Measurements from ENCODE around the gene FUT8. TPM values are rescaled to one million over a fixed set of nuclear protein-coding genes. Genes with fewer than 3 reads are reported as not detected.
"Not testable (repeated sequence)": the region's sequence is repeated elsewhere in the genome, so short reads cannot be mapped to it uniquely, and the experiment has no call there.

The FUT8 gene
- total RNA-seq, 1 experiment from 2014 or later: 27.6 TPM

- DNase-seq (ENCODE audit: low spot score): no peak
Observed at GRCh38 chr14:65620195-65620594, 207.7 kb downstream of the FUT8 start.

- DNase-seq (ENCODE audit: low spot score): no peak
Observed at GRCh38 chr14:65622703-65623102, 210.2 kb downstream of the FUT8 start.

GRCh38 chr14:65623759-65624158 lies 211.2 kb downstream of the FUT8 start:
- no peak for DNase-seq (ENCODE audit: low spot score)

GRCh38 chr14:65627315-65627714 lies 214.8 kb downstream of the FUT8 start:
- DNase-seq (ENCODE audit: low spot score): no peak

GRCh38 chr14:65628664-65629063 lies 216.1 kb downstream of the FUT8 start:
- no peak for DNase-seq (ENCODE audit: low spot score)

GRCh38 chr14:65631040-65631439 lies 218.5 kb downstream of the FUT8 start:
- DNase-seq (ENCODE audit: low spot score): no peak

- no peak for DNase-seq (ENCODE audit: low spot score)
Observed at GRCh38 chr14:65632487-65632886, 220.0 kb downstream of the FUT8 start.

GRCh38 chr14:65633666-65634065 lies 221.1 kb downstream of the FUT8 start:
- not testable (repeated sequence) for DNase-seq (ENCODE audit: low spot score)

GRCh38 chr14:65637780-65638179 lies 225.2 kb downstream of the FUT8 start:
- DNase-seq (ENCODE audit: low spot score): peak; percentile 34

- no peak for DNase-seq (ENCODE audit: low spot score)
Observed at GRCh38 chr14:65639216-65639615, 226.7 kb downstream of the FUT8 start.

- DNase-seq (ENCODE audit: low spot score): no peak
Observed at GRCh38 chr14:65650826-65651225, 238.3 kb downstream of the FUT8 start.

- no peak for DNase-seq (ENCODE audit: low spot score)
Observed at GRCh38 chr14:65656554-65656953, 244.0 kb downstream of the FUT8 start.

- DNase-seq (ENCODE audit: low spot score): peak; percentile 2
Observed at GRCh38 chr14:65658202-65658601, 245.7 kb downstream of the FUT8 start.

GRCh38 chr14:65661865-65662264 lies 249.3 kb downstream of the FUT8 start:
- no peak for DNase-seq (ENCODE audit: low spot score)

- DNase-seq (ENCODE audit: low spot score): no peak
Observed at GRCh38 chr14:65664436-65664835, 251.9 kb downstream of the FUT8 start.

- no peak for DNase-seq (ENCODE audit: low spot score)
Observed at GRCh38 chr14:65676361-65677014, 264.0 kb downstream of the FUT8 start.

- DNase-seq (ENCODE audit: low spot score): no peak
Observed at GRCh38 chr14:65685572-65685971, 273.0 kb downstream of the FUT8 start.

- DNase-seq (ENCODE audit: low spot score): no peak
Observed at GRCh38 chr14:65686761-65687160, 274.2 kb downstream of the FUT8 start.

GRCh38 chr14:65689070-65689469 lies 276.5 kb downstream of the FUT8 start:
- DNase-seq (ENCODE audit: low spot score): no peak

GRCh38 chr14:65692566-65692965 lies 280.0 kb downstream of the FUT8 start:
- not testable (repeated sequence) for DNase-seq (ENCODE audit: low spot score)

GRCh38 chr14:65696801-65697200 lies 284.3 kb downstream of the FUT8 start:
- no peak for DNase-seq (ENCODE audit: low spot score)

GRCh38 chr14:65703521-65703920 lies 291.0 kb downstream of the FUT8 start:
- no peak for DNase-seq (ENCODE audit: low spot score)

GRCh38 chr14:65703996-65704395 lies 291.5 kb downstream of the FUT8 start:
- DNase-seq (ENCODE audit: low spot score): no peak

GRCh38 chr14:65704437-65704836 lies 291.9 kb downstream of the FUT8 start:
- DNase-seq (ENCODE audit: low spot score): no peak
